Brain microvascular endothelial cell (primary cell): ENCODE data around the gene TMEM132D.

Experiments
- DNase-seq: peaks from one replicate; pipeline ENCODE4 v3.0.0-alpha.2; 2020
- H3K27ac ChIP-seq: fragments of 250-450 bp; sonication (Bioruptor Pico); 2 replicates; pipeline ENCODE4 v1.5.1; 2020; ENCODE audit warnings: mild to moderate bottlenecking, moderate library complexity
- H3K27me3 ChIP-seq: fragments of 250-450 bp; sonication (Bioruptor Pico); replicated peaks from 2 replicates; pipeline ENCODE4 v1.5.1; 2020; ENCODE audit warnings: mild to moderate bottlenecking
- H3K36me3 ChIP-seq: fragments of 250-450 bp; sonication (Bioruptor Pico); replicated peaks from 2 replicates; pipeline ENCODE4 v1.5.1; 2020; ENCODE audit warnings: mild to moderate bottlenecking
- H3K4me3 ChIP-seq: 2 replicates; pipeline ENCODE4 v1.5.1; 2011; ENCODE audit warnings: low read depth, mild to moderate bottlenecking, control low read depth, low read length, moderate library complexity
- CTCF ChIP-seq: IDR thresholded peaks from 2 replicates; pipeline ENCODE4 v1.5.1; 2011; ENCODE audit warnings: low read depth, mild to moderate bottlenecking, moderate library complexity, low read length, control low read depth, inconsistent platforms; ENCODE audit errors: missing control alignments
- in situ Hi-C: cut with HindIII; loops from 2 replicates; pipeline ENCODE4 v1.10.0; 2017; ENCODE audit warnings: low sequenced_read_pairs, low pct_ligation_motif_present

The TMEM132D gene

GRCh38 chr12:129351481-129351880, 552.3 kb downstream of the TMEM132D start:
- no peak overlapping the region for H3K4me3 ChIP-seq
- H3K27me3 ChIP-seq, result no peaks in the 10 kb centered on the region
- DNase-seq, result peak; percentile 23
- H3K36me3 ChIP-seq, result no peaks in the 10 kb centered on the region
- in situ Hi-C loops, result no loop called here
- no peak for TF ChIP-seq CTCF
- H3K27ac ChIP-seq, result no peak overlapping the region

DNA sequence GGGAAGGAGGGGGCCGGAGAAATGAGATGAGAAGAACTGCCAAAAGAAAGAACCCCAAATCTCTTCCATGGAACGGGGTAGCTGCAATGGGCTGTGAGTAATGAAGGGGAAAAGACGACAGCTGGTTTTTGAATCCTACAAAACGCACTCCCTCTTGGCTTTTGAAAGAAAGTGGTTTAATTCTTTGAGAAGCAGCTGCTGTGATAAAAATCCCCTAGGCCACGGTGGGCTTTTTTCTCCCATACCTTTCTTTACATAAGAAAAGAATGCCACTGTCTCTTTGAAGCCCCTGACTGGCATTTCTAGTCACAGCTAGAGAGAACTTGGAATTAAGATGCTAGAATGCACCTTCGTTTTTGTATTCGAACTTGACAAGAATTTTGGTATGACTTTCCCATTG, 564.5 kb downstream of the TMEM132D start:
- DNase-seq, result no peak
- in situ Hi-C loops, result no loop called here
- no peak overlapping the region for H3K4me3 ChIP-seq
- no peak for TF ChIP-seq CTCF
- H3K27me3 ChIP-seq, result no peaks in the 10 kb centered on the region
- H3K36me3 ChIP-seq, result no peaks in the 10 kb centered on the region
- H3K27ac ChIP-seq, result no peak overlapping the region

- no peak for DNase-seq
- Histone ChIP-seq H3K36me3 (no peaks in the 10 kb centered on the region), H3K4me3 (no peak overlapping the region), H3K27me3 (no peaks in the 10 kb centered on the region), H3K27ac (no peak overlapping the region)
- in situ Hi-C loops, result no loop called here
- no peak for TF ChIP-seq CTCF
Observed at GRCh38 chr12:129337413-129337812, 566.4 kb downstream of the TMEM132D start.

DNA sequence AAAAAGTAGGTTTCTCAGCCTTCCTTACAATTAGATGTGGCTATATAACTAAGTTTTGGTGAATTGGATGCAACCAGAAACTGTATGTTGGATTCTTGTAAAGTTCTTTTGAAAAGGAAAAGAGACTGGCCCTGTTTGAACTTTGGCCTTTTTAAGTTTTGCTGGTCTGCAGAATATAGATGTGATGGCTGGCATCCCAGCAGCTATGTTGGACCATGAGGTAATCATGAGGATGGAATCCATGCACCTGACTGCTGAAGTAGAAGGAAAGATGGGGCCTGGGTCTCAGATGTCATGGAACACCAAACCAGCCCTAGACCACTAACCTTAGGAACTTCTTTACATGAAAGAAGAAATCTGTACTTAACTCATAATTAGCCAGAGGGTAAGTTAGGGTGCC, 568.1 kb downstream of the TMEM132D start:
- no peak for TF ChIP-seq CTCF
- in situ Hi-C loops, result no loop called here
- Histone ChIP-seq H3K27me3 (no peaks in the 10 kb centered on the region), H3K4me3 (no peak overlapping the region), H3K36me3 (no peaks in the 10 kb centered on the region), H3K27ac (no peak overlapping the region)
- DNase-seq, result no peak

DNA sequence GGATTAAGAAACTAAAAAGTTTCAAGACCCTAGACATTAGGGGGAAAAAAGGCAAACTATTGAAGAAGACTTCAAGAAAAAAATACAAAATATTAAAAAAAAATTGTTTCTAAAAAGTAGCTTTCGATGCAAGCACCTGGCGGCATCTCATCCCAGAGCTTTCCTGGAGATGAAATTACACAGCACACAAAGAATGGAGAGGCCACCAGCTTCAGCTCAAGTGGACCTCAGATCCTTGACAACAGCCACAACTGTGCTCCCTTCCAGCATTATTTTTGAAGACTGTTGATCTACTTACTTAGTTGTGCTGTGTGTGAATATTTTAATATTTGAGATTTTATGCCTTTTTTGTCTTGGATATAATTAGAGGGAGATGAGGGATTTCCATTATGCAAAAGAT, 571.5 kb downstream of the TMEM132D start:
- Histone ChIP-seq H3K36me3 (no peaks in the 10 kb centered on the region), H3K27me3 (no peaks in the 10 kb centered on the region), H3K27ac (no peak overlapping the region), H3K4me3 (no peak overlapping the region)
- in situ Hi-C loops, result no loop called here
- no peak for DNase-seq
- TF ChIP-seq CTCF, result no peak

DNA sequence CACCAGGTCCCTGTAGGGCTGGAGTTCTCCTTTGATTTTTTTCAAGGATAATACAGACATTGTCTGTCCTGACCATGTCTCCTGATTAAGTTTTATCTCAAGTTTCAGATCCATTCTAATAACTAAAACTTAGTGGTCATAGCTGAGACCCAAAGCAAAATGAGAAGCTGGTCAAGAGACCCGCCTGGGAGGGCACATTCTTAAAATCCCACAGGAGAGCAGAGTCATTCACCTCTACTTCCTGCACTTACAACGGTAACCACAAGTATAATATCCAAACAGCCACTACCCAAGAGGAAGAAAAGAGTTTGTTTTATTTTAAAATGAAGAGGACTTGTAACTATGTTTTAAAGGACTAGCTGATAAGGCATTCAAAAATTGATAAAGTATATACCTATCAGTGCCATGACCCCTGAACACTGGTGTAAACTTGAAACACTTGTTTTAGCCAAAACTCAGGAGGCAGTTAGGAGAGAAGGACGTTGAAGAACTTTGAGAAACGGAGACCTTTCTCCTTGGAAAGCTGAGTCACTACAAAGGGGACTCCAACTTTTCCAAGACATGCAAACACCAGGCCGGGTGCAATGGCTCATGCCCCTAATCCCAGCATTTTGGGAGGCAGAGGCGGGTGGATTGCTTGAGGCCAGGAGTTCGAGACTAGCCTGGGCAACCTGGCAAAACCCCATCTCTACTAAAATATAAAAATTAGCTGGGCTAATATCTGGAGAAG, 572.3 kb downstream of the TMEM132D start:
- no peak for TF ChIP-seq CTCF
- DNase-seq, result no peak
- Histone ChIP-seq H3K27me3 (no peaks in the 10 kb centered on the region), H3K36me3 (no peaks in the 10 kb centered on the region), H3K4me3 (no peak overlapping the region), H3K27ac (no peak overlapping the region)
- in situ Hi-C loops, result no loop called here
